HCT116 (cell line): ENCODE results near the gene PLCB4. TPM values are rescaled to one million over a fixed set of nuclear protein-coding genes. Genes with fewer than 3 reads are reported as not detected.

ENCODE experiments used
- ATAC-seq: fragments of 200-7000 bp; cut with Tn5 transposase; 2 replicates; pipeline ENCODE4 v1.9.1; 2020; ENCODE audit warnings: mild to moderate bottlenecking, moderate library complexity
- BruUV-seq: library from RNA; stranded (reverse); fragments of 400-500 nt; replicated peaks from 2 replicates; lab custom pipeline; 2021; lab: Mats Ljungman, UMichigan
- CTCF ChIA-PET: fragments of 300-600 bp; sonication (Branson Sonifier 250); formaldehyde crosslinking; loops from one replicate; lab custom pipeline; 2021; ENCODE audit warnings: antibody characterized with exemption; lab: Charles Lee
- POLR2A ChIA-PET: fragments of 300-600, 350-600 bp; sonication (Branson Sonifier 250); formaldehyde crosslinking; loops from one replicate; lab custom pipeline; 2021; ENCODE audit warnings: antibody characterized with exemption; lab: Charles Lee
- RAD21 ChIA-PET, 2 experiments: fragments of 300-600 bp; sonication (Branson Sonifier 250); formaldehyde crosslinking; loops; one replicate each; lab custom pipeline; 2023; ENCODE audit warnings: low total read pairs in 2 of 2; ENCODE audit not compliant: uncharacterized antibody in 2 of 2, unreplicated experiment in 2 of 2, low non-redundant PET in 1 of 2; lab: Charles Lee
- DNase-seq: peaks from one replicate; pipeline ENCODE4 v3.0.0-alpha.2; 2010; ENCODE audit warnings: low read depth, low spot score
- H2AFZ ChIP-seq: fragments of 200-600 bp; shearing (Covaris generic), sonication (generic); 2 replicates; pipeline ENCODE4 v1.6.1; 2017; ENCODE audit warnings: low read depth, mixed run types, mixed read lengths, antibody characterized with exemption, low read length; ENCODE audit not compliant: poor library complexity, severe bottlenecking
- H3K27ac ChIP-seq: 2 replicates; pipeline ENCODE4 v1.5.1; 2012; ENCODE audit warnings: low read depth, low read length
- H3K27me3 ChIP-seq: fragments of 200-600 bp; sonication (generic); 2 replicates; pipeline ENCODE4 v1.6.1; 2016; ENCODE audit warnings: mixed run types, low read length, mixed read lengths; ENCODE audit not compliant: insufficient read depth
- H3K36me3 ChIP-seq, 2 experiments: fragments of 200-500 bp in 1 of 2; fragments of 200-600 bp in 1 of 2; sonication (Bioruptor generic) in 1 of 2; sonication (generic) in 1 of 2; 2 replicates each; pipeline versions ENCODE4 v1.5.1 to v1.6.1; 2014 to 2016; ENCODE audit warnings: low read length in 2 of 2, inconsistent platforms in 1 of 2, mixed read lengths in 1 of 2, mixed run types in 1 of 2; ENCODE audit not compliant: insufficient read depth in 2 of 2, control insufficient read depth in 1 of 2
- H3K4me1 ChIP-seq, 2 experiments: fragments of 200-600 bp in 1 of 2; sonication (generic) in 1 of 2; 2 replicates each; pipeline versions ENCODE4 v1.5.1 to v1.6.1; 2012 to 2017; ENCODE audit warnings: low read length in 2 of 2, inconsistent platforms in 1 of 2, mild to moderate bottlenecking in 1 of 2, mixed read lengths in 1 of 2, mixed run types in 1 of 2, moderate library complexity in 1 of 2; ENCODE audit not compliant: insufficient read depth in 2 of 2, control insufficient read depth in 1 of 2
- H3K4me2 ChIP-seq: fragments of 200-600 bp; sonication (generic); 2 replicates; pipeline ENCODE4 v1.6.1; 2017; ENCODE audit warnings: mixed run types, low read length, mixed read lengths
- H3K4me3 ChIP-seq, 2 experiments: fragments of 200-600 bp in 1 of 2; sonication (generic) in 1 of 2; replicated peaks in 1 of 2; 2 replicates each; pipeline ENCODE4 v1.5.1; 2011 to 2016; ENCODE audit warnings: low read length in 2 of 2, control low read depth in 1 of 2, low read depth in 1 of 2, mild to moderate bottlenecking in 1 of 2, mixed read lengths in 1 of 2, mixed run types in 1 of 2
- H3K79me2 ChIP-seq: fragments of 200-600 bp; sonication (generic); 2 replicates; pipeline ENCODE4 v1.6.1; 2017; ENCODE audit warnings: mild to moderate bottlenecking, mixed run types, low read length, moderate library complexity, mixed read lengths; ENCODE audit not compliant: insufficient read depth
- H3K9ac ChIP-seq: fragments of 200-600 bp; sonication (generic); 2 replicates; pipeline ENCODE4 v1.6.1; 2016; ENCODE audit warnings: low read length, mixed read lengths
- H3K9me2 ChIP-seq: fragments of 200-600 bp; sonication (generic), shearing (Covaris generic); 2 replicates; pipeline ENCODE4 v1.6.1; 2017; ENCODE audit warnings: mixed run types, mild to moderate bottlenecking, moderate library complexity; ENCODE audit not compliant: insufficient read depth
- H3K9me3 ChIP-seq, 2 experiments: fragments of 200-500 bp in 1 of 2; fragments of 200-600 bp in 1 of 2; sonication (Bioruptor generic) in 1 of 2; sonication (generic) in 1 of 2; 2 replicates each; pipeline ENCODE4 v1.6.1; 2014 to 2017; ENCODE audit warnings: low read length in 2 of 2, mixed read lengths in 2 of 2, inconsistent platforms in 1 of 2, low read depth in 1 of 2, mild to moderate bottlenecking in 1 of 2, mixed run types in 1 of 2, moderate library complexity in 1 of 2; ENCODE audit not compliant: control insufficient read depth in 1 of 2, insufficient read depth in 1 of 2
- H4K20me1 ChIP-seq: fragments of 200-600 bp; sonication (generic), shearing (Covaris generic); 2 replicates; pipeline ENCODE4 v1.6.1; 2017; ENCODE audit warnings: mixed run types, mild to moderate bottlenecking, moderate library complexity; ENCODE audit not compliant: insufficient read depth
- EGR1 ChIP-seq: IDR thresholded peaks from 2 replicates; pipeline ENCODE4 v1.6.1; 2012; ENCODE audit warnings: low read depth
- SP1 ChIP-seq: IDR thresholded peaks from 2 replicates; pipeline ENCODE4 v1.6.1; 2012; ENCODE audit warnings: low read depth
- TCF7L2 ChIP-seq: IDR thresholded peaks from 2 replicates; pipeline ENCODE4 v1.7.0; 2011; ENCODE audit warnings: borderline replicate concordance, inconsistent platforms; ENCODE audit not compliant: insufficient read depth, insufficient read length; ENCODE audit errors: extremely low read depth
- intact Hi-C: fragments of 100-400 bp; cut with micrococcal nuclease; formaldehyde crosslinking; loops from 2 replicates; pipeline ENCODE4 v1.10.0; 2022
- total RNA-seq: library from RNA; stranded (reverse); gene quantifications from one replicate; pipeline ENCODE4 v1.2.1, GENCODE V29; 2021; ENCODE audit not compliant: unreplicated experiment
- TF ChIP-seq, protein P1 (sequence below), 3 experiments: fragments of 200-600 bp in 1 of 3; sonication (generic) in 1 of 3; IDR thresholded peaks in 2 of 3; conservative IDR thresholded peaks in 1 of 3; 2 replicates each; pipeline ENCODE4 v1.5.1; 2012 to 2017; ENCODE audit warnings: low read depth in 2 of 3, low read length in 2 of 3, antibody characterized with exemption in 1 of 3, borderline replicate concordance in 1 of 3, control low read depth in 1 of 3, mild to moderate bottlenecking in 1 of 3, mixed read lengths in 1 of 3, mixed run types in 1 of 3, moderate library complexity in 1 of 3; ENCODE audit not compliant: insufficient read depth in 1 of 3
- TF ChIP-seq, protein P2 (sequence below): IDR thresholded peaks from 2 replicates; pipeline ENCODE4 v1.6.1; 2012; ENCODE audit warnings: low read depth

Gene PLCB4
- total RNA-seq, 1 experiment from 2014 or later = 2.5 TPM

DNA sequence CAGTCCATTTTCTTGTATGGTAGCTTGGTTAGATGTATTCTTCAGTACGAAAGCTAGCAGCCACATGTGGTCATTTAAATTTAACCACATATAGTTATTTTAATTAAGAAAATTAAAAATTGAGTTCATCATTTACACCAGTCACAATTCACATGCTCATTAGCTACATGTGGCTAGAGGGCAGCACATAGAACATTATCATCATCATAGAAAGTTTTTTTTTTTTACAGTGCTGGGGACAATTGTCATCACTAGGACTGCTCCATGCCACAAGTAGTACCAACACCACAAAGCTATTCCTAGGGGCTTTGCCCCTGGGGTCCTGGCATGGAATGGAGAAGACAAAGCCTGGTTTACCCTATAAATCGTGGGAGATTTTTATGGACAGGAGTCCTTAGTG lies 30.5 kb downstream of the PLCB4 start (continued):
- TF ChIP-seq, protein P1, sequence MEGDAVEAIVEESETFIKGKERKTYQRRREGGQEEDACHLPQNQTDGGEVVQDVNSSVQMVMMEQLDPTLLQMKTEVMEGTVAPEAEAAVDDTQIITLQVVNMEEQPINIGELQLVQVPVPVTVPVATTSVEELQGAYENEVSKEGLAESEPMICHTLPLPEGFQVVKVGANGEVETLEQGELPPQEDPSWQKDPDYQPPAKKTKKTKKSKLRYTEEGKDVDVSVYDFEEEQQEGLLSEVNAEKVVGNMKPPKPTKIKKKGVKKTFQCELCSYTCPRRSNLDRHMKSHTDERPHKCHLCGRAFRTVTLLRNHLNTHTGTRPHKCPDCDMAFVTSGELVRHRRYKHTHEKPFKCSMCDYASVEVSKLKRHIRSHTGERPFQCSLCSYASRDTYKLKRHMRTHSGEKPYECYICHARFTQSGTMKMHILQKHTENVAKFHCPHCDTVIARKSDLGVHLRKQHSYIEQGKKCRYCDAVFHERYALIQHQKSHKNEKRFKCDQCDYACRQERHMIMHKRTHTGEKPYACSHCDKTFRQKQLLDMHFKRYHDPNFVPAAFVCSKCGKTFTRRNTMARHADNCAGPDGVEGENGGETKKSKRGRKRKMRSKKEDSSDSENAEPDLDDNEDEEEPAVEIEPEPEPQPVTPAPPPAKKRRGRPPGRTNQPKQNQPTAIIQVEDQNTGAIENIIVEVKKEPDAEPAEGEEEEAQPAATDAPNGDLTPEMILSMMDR (IDR thresholded peaks at IDR 0.05 in 2 of 3, conservative IDR thresholded peaks at IDR 0.05 in 1 of 3; ENCODE audit: borderline replicate concordance in 1 of 3, insufficient read depth in 1 of 3, low read depth in 2 of 3, low read length in 2 of 3) = no peak; a peak in 2 of 6 replicates

DNA sequence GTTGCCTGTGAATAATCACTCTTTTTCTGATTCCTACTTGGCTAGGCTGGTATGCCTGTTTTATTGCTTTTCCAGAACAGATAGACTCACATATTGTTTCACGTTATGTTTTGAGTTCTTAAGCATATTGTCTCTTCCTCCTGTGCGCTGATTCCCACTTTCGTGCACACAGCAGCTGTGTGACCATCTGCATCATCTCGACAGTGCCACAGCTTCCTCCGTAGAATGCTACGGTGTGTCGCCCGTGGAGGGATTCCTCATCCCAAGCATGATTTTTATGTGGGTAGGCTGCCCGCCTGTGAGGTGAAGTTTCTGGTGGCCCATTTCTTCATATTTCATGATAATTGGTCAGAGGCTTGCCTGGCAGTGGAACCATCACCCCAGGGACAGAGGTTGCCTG lies 31.8 kb downstream of the PLCB4 start:
- Histone ChIP-seq H3K4me3 (no peak overlapping the region), H3K9me3 (no peaks in the 10 kb centered on the region), H3K27ac (no peak overlapping the region), H4K20me1 (no peaks in the 10 kb centered on the region), H3K4me1 (no peaks in the 10 kb centered on the region), H3K9ac (no peak overlapping the region), H3K9me2 (no peaks in the 10 kb centered on the region), H3K36me3 (no peaks in the 10 kb centered on the region), H3K27me3 (no peaks in the 10 kb centered on the region), H3K79me2 (no peaks in the 10 kb centered on the region), H3K4me2 (no peak overlapping the region), H2AFZ (no peak overlapping the region)
- RAD21 ChIA-PET = no interaction called here
- POLR2A ChIA-PET = no interaction called here
- TF ChIP-seq TCF7L2 (no peak), SP1 (no peak), EGR1 (no peak)
- TF ChIP-seq, protein P2, sequence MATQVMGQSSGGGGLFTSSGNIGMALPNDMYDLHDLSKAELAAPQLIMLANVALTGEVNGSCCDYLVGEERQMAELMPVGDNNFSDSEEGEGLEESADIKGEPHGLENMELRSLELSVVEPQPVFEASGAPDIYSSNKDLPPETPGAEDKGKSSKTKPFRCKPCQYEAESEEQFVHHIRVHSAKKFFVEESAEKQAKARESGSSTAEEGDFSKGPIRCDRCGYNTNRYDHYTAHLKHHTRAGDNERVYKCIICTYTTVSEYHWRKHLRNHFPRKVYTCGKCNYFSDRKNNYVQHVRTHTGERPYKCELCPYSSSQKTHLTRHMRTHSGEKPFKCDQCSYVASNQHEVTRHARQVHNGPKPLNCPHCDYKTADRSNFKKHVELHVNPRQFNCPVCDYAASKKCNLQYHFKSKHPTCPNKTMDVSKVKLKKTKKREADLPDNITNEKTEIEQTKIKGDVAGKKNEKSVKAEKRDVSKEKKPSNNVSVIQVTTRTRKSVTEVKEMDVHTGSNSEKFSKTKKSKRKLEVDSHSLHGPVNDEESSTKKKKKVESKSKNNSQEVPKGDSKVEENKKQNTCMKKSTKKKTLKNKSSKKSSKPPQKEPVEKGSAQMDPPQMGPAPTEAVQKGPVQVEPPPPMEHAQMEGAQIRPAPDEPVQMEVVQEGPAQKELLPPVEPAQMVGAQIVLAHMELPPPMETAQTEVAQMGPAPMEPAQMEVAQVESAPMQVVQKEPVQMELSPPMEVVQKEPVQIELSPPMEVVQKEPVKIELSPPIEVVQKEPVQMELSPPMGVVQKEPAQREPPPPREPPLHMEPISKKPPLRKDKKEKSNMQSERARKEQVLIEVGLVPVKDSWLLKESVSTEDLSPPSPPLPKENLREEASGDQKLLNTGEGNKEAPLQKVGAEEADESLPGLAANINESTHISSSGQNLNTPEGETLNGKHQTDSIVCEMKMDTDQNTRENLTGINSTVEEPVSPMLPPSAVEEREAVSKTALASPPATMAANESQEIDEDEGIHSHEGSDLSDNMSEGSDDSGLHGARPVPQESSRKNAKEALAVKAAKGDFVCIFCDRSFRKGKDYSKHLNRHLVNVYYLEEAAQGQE = no peak
- DNase-seq (no peak), ATAC-seq (no peak)
- intact Hi-C loops = no loop called here
- BruUV-seq = no TSS peak
- CTCF ChIA-PET = no interaction called here
